ENCODE data around the gene ARL13B.

The ARL13B gene

GRCh38 chr3:93981649-93982048 lies 1.7 kb downstream of the ARL13B start:
- Mint-ChIP-seq H3K27me3 (no peaks in the 10 kb centered on the region), H3K4me3 (no peak overlapping the region), H3K4me1 (ENCODE audit: low read depth) (peaks cover 17% of the 10 kb centered on the region), H3K36me3 (ENCODE audit: low read depth) (peaks cover 5% of the 10 kb centered on the region), H3K27ac (no peak overlapping the region), H3K9me3 (no peaks in the 10 kb centered on the region)
- intact Hi-C loops (cut with micrococcal nuclease): no loop called here

- intact Hi-C loops (cut with micrococcal nuclease): no loop called here
- H3K27ac Mint-ChIP-seq: no peak overlapping the region
- peaks cover 17% of the 10 kb centered on the region for H3K4me1 Mint-ChIP-seq (ENCODE audit: low read depth)
- H3K4me3 Mint-ChIP-seq: no peak overlapping the region
- H3K36me3 Mint-ChIP-seq (ENCODE audit: low read depth): peaks cover 5% of the 10 kb centered on the region
- H3K27me3 Mint-ChIP-seq: no peaks in the 10 kb centered on the region
- no peaks in the 10 kb centered on the region for H3K9me3 Mint-ChIP-seq
Observed at GRCh38 chr3:93983408-93983807, 3.5 kb downstream of the ARL13B start.

- no peak overlapping the region for H3K27ac Mint-ChIP-seq
- no peaks in the 10 kb centered on the region for H3K27me3 Mint-ChIP-seq
- peaks cover 5% of the 10 kb centered on the region for H3K36me3 Mint-ChIP-seq (ENCODE audit: low read depth)
- H3K9me3 Mint-ChIP-seq: no peaks in the 10 kb centered on the region
- intact Hi-C loops (cut with micrococcal nuclease): no loop called here
- peaks cover 14% of the 10 kb centered on the region for H3K4me1 Mint-ChIP-seq (ENCODE audit: low read depth)
- no peak overlapping the region for H3K4me3 Mint-ChIP-seq
Observed at GRCh38 chr3:93984618-93985017, 4.7 kb downstream of the ARL13B start.

GRCh38 chr3:93988283-93988682 lies 8.3 kb downstream of the ARL13B start:
- intact Hi-C loops (cut with micrococcal nuclease): no loop called here
- H3K4me1 Mint-ChIP-seq (ENCODE audit: low read depth): peaks cover 6% of the 10 kb centered on the region
- H3K4me3 Mint-ChIP-seq: no peak overlapping the region
- H3K36me3 Mint-ChIP-seq (ENCODE audit: low read depth): no peaks in the 10 kb centered on the region
- H3K9me3 Mint-ChIP-seq: no peaks in the 10 kb centered on the region
- no peaks in the 10 kb centered on the region for H3K27me3 Mint-ChIP-seq
- no peak overlapping the region for H3K27ac Mint-ChIP-seq

- no peaks in the 10 kb centered on the region for H3K9me3 Mint-ChIP-seq
- H3K4me1 Mint-ChIP-seq (ENCODE audit: low read depth): peaks cover 6% of the 10 kb centered on the region
- no peak overlapping the region for H3K4me3 Mint-ChIP-seq
- H3K36me3 Mint-ChIP-seq (ENCODE audit: low read depth): no peaks in the 10 kb centered on the region
- no peaks in the 10 kb centered on the region for H3K27me3 Mint-ChIP-seq
- intact Hi-C loops (cut with micrococcal nuclease): no loop called here
- no peak overlapping the region for H3K27ac Mint-ChIP-seq
Observed at GRCh38 chr3:93988764-93989163, 8.8 kb downstream of the ARL13B start.

GRCh38 chr3:93989241-93989640 lies 9.3 kb downstream of the ARL13B start:
- Mint-ChIP-seq H3K27ac (no peak overlapping the region), H3K9me3 (no peaks in the 10 kb centered on the region), H3K27me3 (no peaks in the 10 kb centered on the region), H3K4me1 (ENCODE audit: low read depth) (peaks cover 4% of the 10 kb centered on the region), H3K4me3 (no peak overlapping the region), H3K36me3 (ENCODE audit: low read depth) (no peaks in the 10 kb centered on the region)
- intact Hi-C loops (cut with micrococcal nuclease): no loop called here

GRCh38 chr3:93991631-93992030 lies 11.7 kb downstream of the ARL13B start:
- Mint-ChIP-seq H3K27ac (no peak overlapping the region), H3K27me3 (no peaks in the 10 kb centered on the region), H3K9me3 (no peaks in the 10 kb centered on the region), H3K36me3 (ENCODE audit: low read depth) (peaks cover 1% of the 10 kb centered on the region), H3K4me1 (ENCODE audit: low read depth) (no peaks in the 10 kb centered on the region), H3K4me3 (no peak overlapping the region)
- intact Hi-C loops (cut with micrococcal nuclease): no loop called here

- intact Hi-C loops (cut with micrococcal nuclease): no loop called here
- H3K4me1 Mint-ChIP-seq (ENCODE audit: low read depth): no peaks in the 10 kb centered on the region
- no peak overlapping the region for H3K4me3 Mint-ChIP-seq
- peaks cover 6% of the 10 kb centered on the region for H3K36me3 Mint-ChIP-seq (ENCODE audit: low read depth)
- no peak overlapping the region for H3K27ac Mint-ChIP-seq
- H3K9me3 Mint-ChIP-seq: no peaks in the 10 kb centered on the region
- H3K27me3 Mint-ChIP-seq: no peaks in the 10 kb centered on the region
Observed at GRCh38 chr3:93992207-93992606, 12.3 kb downstream of the ARL13B start.

- peaks cover 6% of the 10 kb centered on the region for H3K4me1 Mint-ChIP-seq (ENCODE audit: low read depth)
- H3K4me3 Mint-ChIP-seq: no peak overlapping the region
- H3K9me3 Mint-ChIP-seq: no peaks in the 10 kb centered on the region
- intact Hi-C loops (cut with micrococcal nuclease): no loop called here
- no peaks in the 10 kb centered on the region for H3K27me3 Mint-ChIP-seq
- peaks cover 6% of the 10 kb centered on the region for H3K36me3 Mint-ChIP-seq (ENCODE audit: low read depth)
- no peak overlapping the region for H3K27ac Mint-ChIP-seq
Observed at GRCh38 chr3:93994056-93994455, 14.1 kb downstream of the ARL13B start.

- H3K27me3 Mint-ChIP-seq: no peaks in the 10 kb centered on the region
- no peaks in the 10 kb centered on the region for H3K9me3 Mint-ChIP-seq
- H3K4me3 Mint-ChIP-seq: no peak overlapping the region
- peaks cover 12% of the 10 kb centered on the region for H3K4me1 Mint-ChIP-seq (ENCODE audit: low read depth)
- no peak overlapping the region for H3K27ac Mint-ChIP-seq
- intact Hi-C loops (cut with micrococcal nuclease): no loop called here
- peaks cover 6% of the 10 kb centered on the region for H3K36me3 Mint-ChIP-seq (ENCODE audit: low read depth)
Observed at GRCh38 chr3:94001191-94001590, 21.2 kb downstream of the ARL13B start.

GRCh38 chr3:94001827-94002495 lies 22.0 kb downstream of the ARL13B start:
- H3K9me3 Mint-ChIP-seq: no peaks in the 10 kb centered on the region
- H3K4me1 Mint-ChIP-seq (ENCODE audit: low read depth): peaks cover 12% of the 10 kb centered on the region
- H3K36me3 Mint-ChIP-seq (ENCODE audit: low read depth): peaks cover 1% of the 10 kb centered on the region
- no peak overlapping the region for H3K27ac Mint-ChIP-seq
- no peak overlapping the region for H3K4me3 Mint-ChIP-seq
- intact Hi-C loops (cut with micrococcal nuclease): no loop called here
- H3K27me3 Mint-ChIP-seq: no peaks in the 10 kb centered on the region

- Mint-ChIP-seq H3K36me3 (ENCODE audit: low read depth) (no peaks in the 10 kb centered on the region), H3K9me3 (no peaks in the 10 kb centered on the region), H3K27ac (peak overlapping the region; percentile 63), H3K4me3 (peak overlapping the region; percentile 59), H3K27me3 (no peaks in the 10 kb centered on the region), H3K4me1 (ENCODE audit: low read depth) (peaks cover 5% of the 10 kb centered on the region)
- intact Hi-C loops (cut with micrococcal nuclease): loop anchor here (1.0 kb wide), 1 partner anchor 65 kb away; no protein-coding TSS in a partner anchor
Observed at GRCh38 chr3:94004301-94004910, 24.5 kb downstream of the ARL13B start.

GRCh38 chr3:94008253-94008652 lies 28.3 kb downstream of the ARL13B start:
- Mint-ChIP-seq H3K36me3 (ENCODE audit: low read depth) (peaks cover 4% of the 10 kb centered on the region), H3K27me3 (no peaks in the 10 kb centered on the region), H3K9me3 (no peaks in the 10 kb centered on the region), H3K4me1 (ENCODE audit: low read depth) (peaks cover 18% of the 10 kb centered on the region), H3K27ac (no peak overlapping the region), H3K4me3 (no peak overlapping the region)
- intact Hi-C loops (cut with micrococcal nuclease): no loop called here

GRCh38 chr3:94009608-94010007 lies 29.7 kb downstream of the ARL13B start:
- Mint-ChIP-seq H3K27ac (no peak overlapping the region), H3K27me3 (no peaks in the 10 kb centered on the region), H3K36me3 (ENCODE audit: low read depth) (peaks cover 4% of the 10 kb centered on the region), H3K9me3 (no peaks in the 10 kb centered on the region), H3K4me1 (ENCODE audit: low read depth) (peaks cover 14% of the 10 kb centered on the region), H3K4me3 (no peak overlapping the region)
- intact Hi-C loops (cut with micrococcal nuclease): no loop called here

- Mint-ChIP-seq H3K4me3 (peak overlapping the region; percentile 41), H3K36me3 (ENCODE audit: low read depth) (peaks cover 4% of the 10 kb centered on the region), H3K27ac (peak overlapping the region; percentile 33), H3K9me3 (no peaks in the 10 kb centered on the region), H3K27me3 (no peaks in the 10 kb centered on the region), H3K4me1 (ENCODE audit: low read depth) (peaks cover 13% of the 10 kb centered on the region)
- intact Hi-C loops (cut with micrococcal nuclease): no loop called here
Observed at GRCh38 chr3:94011233-94011711, 31.3 kb downstream of the ARL13B start.
